ENCODE measurements around the gene RAB22A. TPM values are rescaled to one million over a fixed set of nuclear protein-coding genes. Genes with fewer than 3 reads are reported as not detected.
"Not testable (repeated sequence)": the region's sequence is repeated elsewhere in the genome, so short reads cannot be mapped to it uniquely, and the experiment has no call there.

Gene RAB22A
- total RNA-seq, 1 donor from 2014 or later, result 17.4 TPM

GRCh38 chr20:58340151-58340550 is 30.6 kb downstream of the RAB22A start:
- Mint-ChIP-seq H3K9me3 (peaks cover 12% of the 10 kb centered on the region), H3K4me3 (no peak overlapping the region), H3K27me3 (no peaks in the 10 kb centered on the region), H3K36me3 (ENCODE audit: low read depth) (peaks cover 30% of the 10 kb centered on the region), H3K27ac (no peak overlapping the region), H3K4me1 (peaks cover 10% of the 10 kb centered on the region)
- intact Hi-C loops (cut with micrococcal nuclease), result no loop called here
- DNase-seq, result no peak

DNA sequence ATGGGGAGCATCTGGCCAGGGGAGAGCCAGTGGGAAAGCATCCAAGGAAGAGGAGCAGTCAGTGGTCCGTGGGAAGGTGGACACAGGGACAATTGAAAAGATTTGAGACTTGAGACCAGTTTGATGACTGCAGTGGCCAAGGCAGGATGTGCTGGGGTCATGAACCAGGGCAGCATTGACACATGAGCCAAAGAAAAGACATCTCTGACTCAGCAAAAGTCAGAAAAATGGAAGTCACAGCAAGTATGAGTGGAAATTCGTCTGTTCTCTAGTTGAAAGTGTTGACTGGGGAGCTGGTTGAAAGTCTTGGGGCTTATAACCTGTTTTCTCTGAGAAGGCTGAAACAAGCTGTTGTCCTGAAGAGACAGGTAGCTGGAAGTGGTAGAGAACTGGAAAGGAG is 31.3 kb downstream of the RAB22A start:
- H3K27me3 Mint-ChIP-seq, result no peaks in the 10 kb centered on the region
- peaks cover 35% of the 10 kb centered on the region for H3K36me3 Mint-ChIP-seq (ENCODE audit: low read depth)
- no peak for DNase-seq
- intact Hi-C loops (cut with micrococcal nuclease), result no loop called here
- H3K4me3 Mint-ChIP-seq, result no peak overlapping the region
- H3K27ac Mint-ChIP-seq, result no peak overlapping the region
- H3K9me3 Mint-ChIP-seq, result peaks cover 14% of the 10 kb centered on the region
- peaks cover 10% of the 10 kb centered on the region for H3K4me1 Mint-ChIP-seq

- no peak overlapping the region for H3K4me3 Mint-ChIP-seq
- peaks cover 24% of the 10 kb centered on the region for H3K9me3 Mint-ChIP-seq
- H3K27ac Mint-ChIP-seq, result no peak overlapping the region
- H3K36me3 Mint-ChIP-seq (ENCODE audit: low read depth), result peaks cover 47% of the 10 kb centered on the region
- DNase-seq, result no peak
- no peaks in the 10 kb centered on the region for H3K27me3 Mint-ChIP-seq
- H3K4me1 Mint-ChIP-seq, result peaks cover 10% of the 10 kb centered on the region
- intact Hi-C loops (cut with micrococcal nuclease), result no loop called here
Observed at GRCh38 chr20:58342104-58342945, 32.8 kb downstream of the RAB22A start.

DNA sequence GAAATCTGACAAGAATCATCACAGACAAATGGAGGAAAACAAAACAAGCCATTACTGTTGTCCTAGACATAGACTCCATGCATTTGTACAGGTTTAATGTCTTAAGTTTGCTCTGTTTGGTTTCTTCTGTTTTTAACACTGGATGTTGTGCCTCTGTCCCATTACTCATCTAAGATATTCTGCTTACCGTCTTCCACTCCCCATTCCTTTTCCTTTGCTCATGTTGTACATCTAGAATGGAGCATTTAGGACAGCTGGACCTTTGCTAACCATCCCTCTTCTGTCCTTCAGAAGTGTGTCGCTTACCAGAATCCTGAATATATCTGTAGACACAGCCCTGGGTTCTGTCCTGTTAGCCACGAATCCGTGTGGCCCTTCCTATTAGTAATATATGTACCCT is 35.2 kb downstream of the RAB22A start:
- H3K4me3 Mint-ChIP-seq, result no peak overlapping the region
- H3K4me1 Mint-ChIP-seq, result peaks cover 10% of the 10 kb centered on the region
- intact Hi-C loops (cut with micrococcal nuclease), result no loop called here
- peaks cover 49% of the 10 kb centered on the region for H3K36me3 Mint-ChIP-seq (ENCODE audit: low read depth)
- H3K9me3 Mint-ChIP-seq, result peaks cover 22% of the 10 kb centered on the region
- H3K27me3 Mint-ChIP-seq, result no peaks in the 10 kb centered on the region
- no peak for DNase-seq
- no peak overlapping the region for H3K27ac Mint-ChIP-seq

DNA sequence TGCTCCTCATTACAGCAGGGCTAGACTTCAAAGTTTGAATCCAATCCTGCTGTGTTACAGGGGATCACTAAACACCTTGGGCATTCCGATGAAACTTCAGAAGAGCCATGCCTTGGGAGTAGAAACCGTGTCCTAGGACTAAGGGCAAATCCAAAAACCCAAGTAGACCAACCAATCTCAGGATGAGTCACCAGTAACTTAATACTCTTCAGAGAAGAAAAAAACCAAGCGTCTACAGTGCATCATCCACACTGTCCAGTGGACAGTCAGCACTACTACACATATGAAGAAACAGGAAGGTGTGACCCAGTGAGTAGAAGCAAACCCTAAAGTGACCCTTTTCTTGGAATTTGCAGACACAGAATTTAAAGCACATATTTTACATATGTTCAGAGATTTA is 40.1 kb downstream of the RAB22A start:
- no peak overlapping the region for H3K4me3 Mint-ChIP-seq
- no peak overlapping the region for H3K27ac Mint-ChIP-seq
- no peaks in the 10 kb centered on the region for H3K27me3 Mint-ChIP-seq
- H3K9me3 Mint-ChIP-seq, result peaks cover 12% of the 10 kb centered on the region
- no peak for DNase-seq
- peaks cover 47% of the 10 kb centered on the region for H3K36me3 Mint-ChIP-seq (ENCODE audit: low read depth)
- intact Hi-C loops (cut with micrococcal nuclease), result no loop called here
- peaks cover 6% of the 10 kb centered on the region for H3K4me1 Mint-ChIP-seq

- DNase-seq, result no peak
- intact Hi-C loops (cut with micrococcal nuclease), result no loop called here
- Mint-ChIP-seq H3K4me1 (peaks cover 6% of the 10 kb centered on the region), H3K9me3 (no peaks in the 10 kb centered on the region), H3K36me3 (ENCODE audit: low read depth) (peaks cover 31% of the 10 kb centered on the region), H3K27ac (peak overlapping the region; percentile 62), H3K4me3 (no peak overlapping the region), H3K27me3 (no peaks in the 10 kb centered on the region)
Observed at GRCh38 chr20:58352468-58352867, 43.0 kb downstream of the RAB22A start.

DNA sequence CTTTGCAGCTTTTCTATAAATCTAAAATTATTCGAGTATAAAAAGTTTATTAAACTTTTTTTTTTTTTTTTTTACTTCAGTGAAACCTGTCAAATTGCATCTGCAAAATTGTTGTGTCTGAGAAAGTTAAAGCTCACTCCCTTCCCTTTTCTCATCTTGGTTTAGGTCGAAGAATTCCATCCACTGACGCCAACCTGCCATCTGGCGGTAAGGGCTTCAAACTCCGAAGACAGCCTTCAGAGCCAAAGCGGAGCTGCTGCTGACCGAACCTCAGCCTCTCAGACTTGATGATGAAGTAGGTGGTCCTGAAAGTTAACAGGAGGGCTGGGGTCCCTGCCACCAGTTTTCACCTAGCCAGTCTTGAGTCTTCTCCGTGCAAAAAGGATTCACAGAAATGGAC is 49.9 kb downstream of the RAB22A start:
- no peaks in the 10 kb centered on the region for H3K4me1 Mint-ChIP-seq
- intact Hi-C loops (cut with micrococcal nuclease), result no loop called here
- H3K27me3 Mint-ChIP-seq, result no peaks in the 10 kb centered on the region
- peaks cover 48% of the 10 kb centered on the region for H3K36me3 Mint-ChIP-seq (ENCODE audit: low read depth)
- no peak overlapping the region for H3K27ac Mint-ChIP-seq
- DNase-seq, result no peak
- no peak overlapping the region for H3K4me3 Mint-ChIP-seq
- no peaks in the 10 kb centered on the region for H3K9me3 Mint-ChIP-seq

- Mint-ChIP-seq H3K9me3 (no peaks in the 10 kb centered on the region), H3K4me1 (no peaks in the 10 kb centered on the region), H3K36me3 (ENCODE audit: low read depth) (peaks cover 44% of the 10 kb centered on the region), H3K4me3 (no peak overlapping the region), H3K27me3 (no peaks in the 10 kb centered on the region), H3K27ac (no peak overlapping the region)
- intact Hi-C loops (cut with micrococcal nuclease), result no loop called here
- no peak for DNase-seq
Observed at GRCh38 chr20:58360936-58361335, 51.4 kb downstream of the RAB22A start.

- no peak for DNase-seq
- H3K36me3 Mint-ChIP-seq (ENCODE audit: low read depth), result peaks cover 43% of the 10 kb centered on the region
- no peak overlapping the region for H3K27ac Mint-ChIP-seq
- no peaks in the 10 kb centered on the region for H3K4me1 Mint-ChIP-seq
- no peaks in the 10 kb centered on the region for H3K27me3 Mint-ChIP-seq
- H3K9me3 Mint-ChIP-seq, result no peaks in the 10 kb centered on the region
- intact Hi-C loops (cut with micrococcal nuclease), result no loop called here
- H3K4me3 Mint-ChIP-seq, result no peak overlapping the region
Observed at GRCh38 chr20:58361481-58362205, 52.1 kb downstream of the RAB22A start.

DNA sequence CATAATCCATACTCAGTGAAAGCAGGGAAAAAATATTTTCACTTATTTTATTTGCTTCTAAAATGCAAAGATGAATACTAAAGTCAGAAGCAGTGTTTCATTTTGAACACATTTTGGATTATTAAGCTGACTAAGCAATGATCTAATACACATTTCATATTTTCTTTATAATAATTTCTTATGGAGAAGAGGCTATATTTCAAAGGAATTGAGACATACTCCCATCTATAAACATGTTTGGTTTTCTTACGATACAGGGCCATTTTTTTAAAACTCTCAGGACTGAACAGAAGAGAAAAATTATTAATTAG is 52.6 kb downstream of the RAB22A start:
- H3K27me3 Mint-ChIP-seq, result no peaks in the 10 kb centered on the region
- H3K4me3 Mint-ChIP-seq, result no peak overlapping the region
- H3K4me1 Mint-ChIP-seq, result no peaks in the 10 kb centered on the region
- H3K36me3 Mint-ChIP-seq (ENCODE audit: low read depth), result peaks cover 39% of the 10 kb centered on the region
- no peak overlapping the region for H3K27ac Mint-ChIP-seq
- intact Hi-C loops (cut with micrococcal nuclease), result no loop called here
- no peaks in the 10 kb centered on the region for H3K9me3 Mint-ChIP-seq
- DNase-seq, result no peak

DNA sequence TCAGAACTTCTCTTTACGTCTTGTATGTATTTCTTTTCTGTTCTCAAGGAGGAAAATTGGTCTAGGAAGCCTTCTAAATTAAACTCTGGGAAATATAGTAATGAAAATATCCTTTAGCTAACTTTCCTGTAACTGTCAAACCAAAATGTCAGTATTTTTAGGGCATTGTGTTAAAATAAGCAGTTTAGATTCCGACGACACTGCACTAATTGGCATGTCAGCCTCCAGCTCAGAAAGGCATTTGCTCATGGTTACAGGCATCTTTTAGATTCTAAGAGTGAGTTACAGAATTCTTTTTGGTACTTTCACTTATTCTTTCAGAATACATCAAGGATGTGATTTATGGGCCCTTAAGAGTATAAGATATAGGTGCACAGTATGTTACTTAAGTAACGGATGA is 53.5 kb downstream of the RAB22A start:
- no peak overlapping the region for H3K4me3 Mint-ChIP-seq
- H3K27ac Mint-ChIP-seq, result no peak overlapping the region

GRCh38 chr20:58366866-58367265 is 57.4 kb downstream of the RAB22A start:
- intact Hi-C loops (cut with micrococcal nuclease), result no loop called here
- Mint-ChIP-seq H3K4me1 (no peaks in the 10 kb centered on the region), H3K27me3 (no peaks in the 10 kb centered on the region), H3K36me3 (ENCODE audit: low read depth) (peaks cover 12% of the 10 kb centered on the region), H3K9me3 (no peaks in the 10 kb centered on the region), H3K4me3 (no peak overlapping the region), H3K27ac (no peak overlapping the region)
- no peak for DNase-seq

More for the DNA sequence above, 53.5 kb downstream of the RAB22A start:
- no peaks in the 10 kb centered on the region for H3K4me1 Mint-ChIP-seq
- intact Hi-C loops (cut with micrococcal nuclease), result no loop called here
- H3K36me3 Mint-ChIP-seq (ENCODE audit: low read depth), result peaks cover 36% of the 10 kb centered on the region
- no peaks in the 10 kb centered on the region for H3K9me3 Mint-ChIP-seq
- no peak for DNase-seq
- H3K27me3 Mint-ChIP-seq, result no peaks in the 10 kb centered on the region

DNA sequence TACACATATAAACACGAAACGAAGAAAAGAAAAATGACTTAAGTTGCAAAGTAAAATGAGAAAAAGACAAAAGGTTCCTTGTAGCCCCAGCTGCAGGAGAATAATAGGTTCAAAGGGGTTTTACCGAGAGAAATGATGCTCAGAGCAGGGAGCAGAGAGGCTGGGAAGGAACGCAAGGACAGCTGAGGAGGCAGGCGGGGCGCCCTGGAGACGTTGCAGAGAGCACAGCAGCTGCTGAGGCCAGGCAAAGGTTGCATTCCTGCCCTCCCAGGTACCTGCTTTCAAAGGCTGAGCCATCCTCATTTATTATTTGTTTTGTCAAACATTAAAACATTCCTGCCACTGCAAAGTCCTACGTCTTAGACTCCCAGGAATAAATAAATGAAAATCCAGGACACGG is 63.3 kb downstream of the RAB22A start:
- no peak overlapping the region for H3K4me3 Mint-ChIP-seq
- H3K9me3 Mint-ChIP-seq, result no peaks in the 10 kb centered on the region
- H3K27me3 Mint-ChIP-seq, result peaks cover 10% of the 10 kb centered on the region
- H3K4me1 Mint-ChIP-seq, result peaks cover 3% of the 10 kb centered on the region
- intact Hi-C loops (cut with micrococcal nuclease), result no loop called here
- DNase-seq, result no peak
- H3K27ac Mint-ChIP-seq, result no peak overlapping the region
- no peaks in the 10 kb centered on the region for H3K36me3 Mint-ChIP-seq (ENCODE audit: low read depth)

DNA sequence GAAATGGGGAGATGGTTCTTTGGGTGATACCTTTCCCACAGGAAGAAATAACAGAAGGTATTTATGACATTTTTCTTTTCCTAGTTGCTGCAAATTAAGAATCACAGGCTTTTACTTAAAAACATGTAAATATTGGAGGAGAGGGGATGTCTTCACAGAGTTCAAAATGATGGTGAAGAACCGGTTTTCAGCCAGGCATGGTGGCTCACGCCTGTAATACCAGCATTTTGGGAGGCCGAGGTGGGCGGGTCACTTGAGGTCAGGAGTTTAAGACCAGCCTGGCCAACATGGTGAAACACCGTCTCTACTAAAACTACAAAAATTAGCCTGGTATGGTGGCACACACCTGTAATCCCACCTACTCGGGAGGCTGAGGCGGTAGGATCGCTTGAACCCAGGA is 63.8 kb downstream of the RAB22A start:
- H3K9me3 Mint-ChIP-seq; H3K27ac Mint-ChIP-seq; H3K4me1 Mint-ChIP-seq; intact Hi-C loops (cut with micrococcal nuclease); H3K4me3 Mint-ChIP-seq; H3K36me3 Mint-ChIP-seq (ENCODE audit: low read depth); DNase-seq: not testable (repeated sequence)
- peaks cover 15% of the 10 kb centered on the region for H3K27me3 Mint-ChIP-seq

Measured in activated CD4-positive, alpha-beta T cell treated with anti-CD3 and anti-CD28 coated beads, Interleukin-2, amount 10 ng/mL, durations not matched to agents 24 days and 14 days (primary cell).